ENCODE measurements around the gene ADARB2. TPM values are rescaled to one million over a fixed set of nuclear protein-coding genes. Genes with fewer than 3 reads are reported as not detected.

Gene ADARB2
- total RNA-seq, 6 donors from 2014 or later: 0.69 to 5.2 (median 1.8) TPM

GRCh38 chr10:1762076-1762475 lies 24.8 kb upstream of the ADARB2 start:
- H3K36me3 ChIP-seq: no peaks in the 10 kb centered on the region
- TF ChIP-seq POLR2AphosphoS5 (IDR thresholded peaks at IDR 0.05): no peak
- TF ChIP-seq CTCF (IDR thresholded peaks at IDR 0.05): no peak
- TF ChIP-seq POLR2A (IDR thresholded peaks at IDR 0.05): no peak
- no peak for TF ChIP-seq EP300 (IDR thresholded peaks at IDR 0.05)
- H3K27me3 ChIP-seq: no peaks in the 10 kb centered on the region
- H3K4me3 ChIP-seq: no peak overlapping the region
- DNase-seq (no peak), ATAC-seq (ENCODE audit: low FRiP score in 2 of 2) (no peak)
- WGBS, 2 donors: 66% methylated on average over 8 of the region's 8 CpGs
- H3K9me3 ChIP-seq: peaks cover 0 to 11% (median 2%) of the 10 kb centered on the region in 4 donors
- no peak overlapping the region for H3K27ac ChIP-seq
- H3K4me1 ChIP-seq: no peaks in the 10 kb centered on the region

- TF ChIP-seq POLR2AphosphoS5 (IDR thresholded peaks at IDR 0.05) (no peak), EP300 (IDR thresholded peaks at IDR 0.05) (no peak), POLR2A (IDR thresholded peaks at IDR 0.05) (no peak), CTCF (IDR thresholded peaks at IDR 0.05) (no peak)
- WGBS, 2 donors: 49 to 53% methylated on average over 16 to 19 of the region's 19 CpGs
Observed at GRCh38 chr10:1754506-1755153, 17.3 kb upstream of the ADARB2 start.

GRCh38 chr10:1752153-1752552 lies 14.8 kb upstream of the ADARB2 start:
- no peaks in the 10 kb centered on the region for H3K27me3 ChIP-seq
- no peak overlapping the region for H3K27ac ChIP-seq
- DNase-seq (no peak), ATAC-seq (ENCODE audit: low FRiP score in 2 of 2) (peak in 1 of 2 donors; percentile 62)
- H3K36me3 ChIP-seq: no peaks in the 10 kb centered on the region
- TF ChIP-seq CTCF (IDR thresholded peaks at IDR 0.05) (no peak), EP300 (IDR thresholded peaks at IDR 0.05) (no peak), POLR2A (IDR thresholded peaks at IDR 0.05) (no peak), POLR2AphosphoS5 (IDR thresholded peaks at IDR 0.05) (no peak)
- H3K4me3 ChIP-seq: no peak overlapping the region
- H3K4me1 ChIP-seq: no peaks in the 10 kb centered on the region
- peaks cover 0 to 19% (median 3%) of the 10 kb centered on the region in 4 donors for H3K9me3 ChIP-seq

More at GRCh38 chr10:1754506-1755153, 17.3 kb upstream of the ADARB2 start:
- Histone ChIP-seq H3K4me3 (no peak overlapping the region), H3K36me3 (no peaks in the 10 kb centered on the region), H3K27ac (no peak overlapping the region), H3K4me1 (no peaks in the 10 kb centered on the region), H3K27me3 (no peaks in the 10 kb centered on the region), H3K9me3 (peaks cover 0 to 14% (median 7%) of the 10 kb centered on the region in 4 donors)
- DNase-seq (no peak), ATAC-seq (ENCODE audit: low FRiP score in 2 of 2) (no peak)

- ATAC-seq (ENCODE audit: low FRiP score in 2 of 2) (no peak), DNase-seq (no peak)
- H3K4me3 ChIP-seq: no peak overlapping the region
- no peaks in the 10 kb centered on the region for H3K36me3 ChIP-seq
- no peaks in the 10 kb centered on the region for H3K27me3 ChIP-seq
- WGBS, 2 donors: 86 to 89% methylated on average over 5 of the region's 5 CpGs
- H3K4me1 ChIP-seq: no peaks in the 10 kb centered on the region
- no peak overlapping the region for H3K27ac ChIP-seq
- no peak for TF ChIP-seq EP300 (IDR thresholded peaks at IDR 0.05)
- no peak for TF ChIP-seq POLR2A (IDR thresholded peaks at IDR 0.05)
- peaks cover 0 to 19% (median 3%) of the 10 kb centered on the region in 4 donors for H3K9me3 ChIP-seq
Observed at GRCh38 chr10:1747590-1748157, 10.3 kb upstream of the ADARB2 start.

GRCh38 chr10:1746796-1747195 lies 9.5 kb upstream of the ADARB2 start:
- 92 to 93% methylated on average over 25 of the region's 25 CpGs for WGBS, 2 donors
- no peaks in the 10 kb centered on the region for H3K27me3 ChIP-seq

More at GRCh38 chr10:1746796-1747195, 9.5 kb upstream of the ADARB2 start:
- Histone ChIP-seq H3K4me1 (no peaks in the 10 kb centered on the region), H3K4me3 (no peak overlapping the region), H3K27ac (no peak overlapping the region), H3K36me3 (no peaks in the 10 kb centered on the region), H3K9me3 (peaks cover 0 to 19% (median 3%) of the 10 kb centered on the region in 4 donors)
- no peak for ATAC-seq (ENCODE audit: low FRiP score in 2 of 2)
- TF ChIP-seq CTCF (IDR thresholded peaks at IDR 0.05): no peak
- no peak for DNase-seq
